Measurements from ENCODE around the gene FGF11.

The FGF11 gene

GRCh38 chr17:7419819-7420610 lies 19.3 kb upstream of the FGF11 start, which contains the start of gene SPEM1:
TSS of gene SPEM1 (plus strand) at chr17:7420324. CDS start at chr17:7420385, 61 bp downstream.
- ChIA-PET CTCF (interaction anchor here (0.9 to 1.4 kb wide), 6 partner anchors 12 to 267 kb away, joined by 3 read pairs; partner anchors contain the start of genes TMEM102 and TP53), POLR2A (no interaction called here)
- DNase-seq (ENCODE audit: extremely low spot score): no peak
- no peak for TF ChIP-seq CTCF (IDR thresholded peaks at IDR 0.05; ENCODE audit: control extremely low read depth, extremely low read depth, low read depth, missing control alignments)

GRCh38 chr17:7421186-7421585 lies 18.1 kb upstream of the FGF11 start:
- CTCF ChIA-PET: interaction anchor here (1.3 to 1.4 kb wide), 3 partner anchors 11 to 20 kb away, joined by 3 read pairs; no protein-coding TSS in a partner anchor

GRCh38 chr17:7423679-7424078 lies 15.6 kb upstream of the FGF11 start:
- TF ChIP-seq CTCF (IDR thresholded peaks at IDR 0.05; ENCODE audit: control extremely low read depth, extremely low read depth, low read depth, missing control alignments): no peak
- ChIA-PET CTCF (no interaction called here), POLR2A (no interaction called here)
- DNase-seq (ENCODE audit: extremely low spot score): no peak

More at GRCh38 chr17:7421186-7421585, 18.1 kb upstream of the FGF11 start:
- POLR2A ChIA-PET: interaction anchor here (0.7 kb wide), 1 partner anchor 23 kb away, joined by 3 read pairs; no protein-coding TSS in a partner anchor
- DNase-seq (ENCODE audit: extremely low spot score): no peak
- no peak for TF ChIP-seq CTCF (IDR thresholded peaks at IDR 0.05; ENCODE audit: control extremely low read depth, extremely low read depth, low read depth, missing control alignments)

- no peak for TF ChIP-seq CTCF (IDR thresholded peaks at IDR 0.05; ENCODE audit: control extremely low read depth, extremely low read depth, low read depth, missing control alignments)
- CTCF ChIA-PET: interaction anchor here (1.1 to 4.1 kb wide), 4 partner anchors 11 to 135 kb away, joined by 3 to 19 read pairs (median 4); partner anchors contain the start of genes FGF11 and TMEM102
- POLR2A ChIA-PET: interaction anchor here (0.6 to 1.1 kb wide), 2 partner anchors 59 to 236 kb away, joined by 4 read pairs; partner anchors contain the start of gene POLR2A
- no peak for DNase-seq (ENCODE audit: extremely low spot score)
These were observed 14.0 kb upstream of the FGF11 start, which contains the start of gene SPEM2 for GRCh38 chr17:7425316-7425715. TSS of gene SPEM2 (plus strand) at chr17:7425616. CDS start at chr17:7425689, 73 bp downstream.

GRCh38 chr17:7425756-7426155 lies 13.6 kb upstream of the FGF11 start:
- POLR2A ChIA-PET: interaction anchor here (0.6 to 1.1 kb wide), 2 partner anchors 58 to 235 kb away, joined by 4 read pairs; partner anchors contain the start of gene POLR2A
- DNase-seq (ENCODE audit: extremely low spot score): no peak
- no peak for TF ChIP-seq CTCF (IDR thresholded peaks at IDR 0.05; ENCODE audit: control extremely low read depth, extremely low read depth, low read depth, missing control alignments)
- CTCF ChIA-PET: interaction anchor here (1.1 to 4.1 kb wide), 4 partner anchors 10 to 135 kb away, joined by 3 to 19 read pairs (median 4); partner anchors contain the start of genes FGF11 and TMEM102

- no peak for DNase-seq (ENCODE audit: extremely low spot score)
- ChIA-PET POLR2A (no interaction called here), CTCF (interaction anchor here (1.5 to 4.1 kb wide), 2 partner anchors 10 to 15 kb away, joined by 3 to 19 read pairs; partner anchors contain the start of gene TMEM102)
- TF ChIP-seq CTCF (IDR thresholded peaks at IDR 0.05; ENCODE audit: control extremely low read depth, extremely low read depth, low read depth, missing control alignments): no peak
These were observed 13.0 kb upstream of the FGF11 start for GRCh38 chr17:7426203-7426863.

Data from GM10248 (cell line).